SH-SY5Y (cell line): ENCODE measurements around the gene PTGIS.

Experiments
- GATA2 ChIP-seq: IDR thresholded peaks from 2 replicates; pipeline ENCODE4 v1.6.1; 2011; ENCODE audit warnings: mild to moderate bottlenecking, low read depth, low read length
- GATA3 ChIP-seq: IDR thresholded peaks from 2 replicates; pipeline ENCODE4 v1.6.1; 2011; ENCODE audit warnings: low read depth, mild to moderate bottlenecking, low read length, moderate library complexity

PTGIS gene

GRCh38 chr20:49560646-49561045, 7.3 kb downstream of the PTGIS start:
- TF ChIP-seq GATA3 (no peak), GATA2 (no peak)

DNA sequence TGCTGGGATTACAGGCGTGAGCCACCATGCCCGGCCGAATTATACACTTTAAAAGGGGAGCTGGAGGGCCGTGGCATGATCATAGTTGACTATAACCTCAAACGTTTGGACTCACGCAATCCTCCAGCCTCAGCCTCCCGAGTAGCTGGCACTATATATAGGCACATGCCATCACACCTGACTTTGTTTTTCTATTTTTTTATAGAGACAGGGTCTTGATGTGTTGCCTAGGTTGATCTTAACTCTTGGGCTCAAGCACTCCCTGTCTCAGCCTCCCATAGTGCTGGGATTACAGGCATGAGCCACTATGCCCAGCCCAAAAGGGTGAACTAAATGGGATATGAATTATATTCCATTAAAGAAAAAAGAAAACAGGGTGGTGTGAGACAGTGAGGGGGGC, 7.8 kb downstream of the PTGIS start:
- TF ChIP-seq GATA3 = no peak
- TF ChIP-seq GATA2 = no peak

DNA sequence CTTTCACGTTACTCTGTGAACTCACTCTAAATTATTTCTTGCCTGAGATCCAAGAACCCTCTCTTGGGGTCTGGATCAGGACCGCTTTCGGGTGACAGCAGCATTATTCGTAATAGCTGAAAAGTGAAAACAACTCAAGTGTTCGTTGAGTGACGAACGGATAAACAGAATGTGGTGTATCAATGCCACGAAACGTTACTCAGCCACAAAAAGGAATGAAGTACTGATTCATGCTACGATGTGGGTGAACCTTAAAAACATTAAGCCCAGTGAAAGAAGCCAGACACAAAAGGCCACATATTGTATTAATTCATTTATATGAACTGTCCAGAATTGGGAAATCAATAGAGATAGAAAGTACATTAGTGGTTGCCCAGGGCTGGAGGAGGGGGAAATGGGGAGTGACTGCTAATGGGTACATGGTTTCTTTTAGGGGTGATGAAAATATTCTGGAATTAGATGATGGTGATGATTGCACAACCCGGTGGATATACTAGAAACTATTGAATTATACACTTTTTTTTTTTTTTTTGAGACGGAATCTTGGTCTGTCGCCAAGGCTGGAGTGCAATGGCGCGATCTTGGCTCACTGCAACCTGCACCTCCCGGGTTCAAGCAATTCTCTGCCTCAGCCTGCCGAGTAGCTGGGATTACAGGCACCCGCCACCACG, 8.4 kb downstream of the PTGIS start:
- TF ChIP-seq GATA3 (no peak), GATA2 (no peak)

- TF ChIP-seq GATA3 = no peak
- no peak for TF ChIP-seq GATA2
These were observed 9.1 kb downstream of the PTGIS start for GRCh38 chr20:49558826-49559225.

DNA sequence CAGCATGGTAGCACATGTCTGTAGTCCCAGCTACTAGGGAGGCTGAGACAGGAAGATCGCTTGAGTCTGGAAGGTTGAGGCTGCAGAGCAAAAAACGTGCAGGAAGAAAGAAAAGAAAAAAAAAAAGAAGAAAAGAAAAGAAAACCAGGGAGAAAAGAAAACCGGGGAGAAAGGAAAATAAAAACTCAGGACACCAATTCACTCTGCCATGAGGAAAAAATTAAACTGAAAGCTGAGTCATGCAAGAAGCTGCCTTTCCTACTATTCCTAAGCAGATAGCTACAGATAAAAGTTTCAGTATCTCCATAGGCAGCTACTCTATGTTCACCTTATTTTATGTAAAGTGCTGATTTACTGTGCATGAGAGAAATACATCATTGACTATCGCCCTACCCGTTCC, 10.5 kb downstream of the PTGIS start:
- no peak for TF ChIP-seq GATA3
- no peak for TF ChIP-seq GATA2

DNA sequence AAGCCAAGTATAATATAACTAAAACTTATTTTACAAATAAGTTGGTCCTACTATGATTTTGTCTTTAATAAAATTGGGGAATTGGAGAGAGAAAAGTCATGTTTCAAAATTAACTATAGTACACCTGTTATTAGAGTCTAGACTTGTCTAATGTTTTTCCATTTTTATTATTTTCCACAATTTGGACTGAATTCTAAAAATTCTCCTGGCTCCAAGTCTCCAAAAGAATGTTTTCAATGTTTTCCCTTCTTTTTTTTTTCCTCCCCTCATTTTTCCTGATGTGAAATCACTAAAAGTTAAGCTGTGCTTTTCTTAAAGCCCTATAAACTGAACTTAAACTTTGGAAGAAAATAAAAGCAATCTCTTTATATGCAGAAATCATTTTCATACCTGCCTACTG, 11.3 kb downstream of the PTGIS start:
- no peak for TF ChIP-seq GATA3

DNA sequence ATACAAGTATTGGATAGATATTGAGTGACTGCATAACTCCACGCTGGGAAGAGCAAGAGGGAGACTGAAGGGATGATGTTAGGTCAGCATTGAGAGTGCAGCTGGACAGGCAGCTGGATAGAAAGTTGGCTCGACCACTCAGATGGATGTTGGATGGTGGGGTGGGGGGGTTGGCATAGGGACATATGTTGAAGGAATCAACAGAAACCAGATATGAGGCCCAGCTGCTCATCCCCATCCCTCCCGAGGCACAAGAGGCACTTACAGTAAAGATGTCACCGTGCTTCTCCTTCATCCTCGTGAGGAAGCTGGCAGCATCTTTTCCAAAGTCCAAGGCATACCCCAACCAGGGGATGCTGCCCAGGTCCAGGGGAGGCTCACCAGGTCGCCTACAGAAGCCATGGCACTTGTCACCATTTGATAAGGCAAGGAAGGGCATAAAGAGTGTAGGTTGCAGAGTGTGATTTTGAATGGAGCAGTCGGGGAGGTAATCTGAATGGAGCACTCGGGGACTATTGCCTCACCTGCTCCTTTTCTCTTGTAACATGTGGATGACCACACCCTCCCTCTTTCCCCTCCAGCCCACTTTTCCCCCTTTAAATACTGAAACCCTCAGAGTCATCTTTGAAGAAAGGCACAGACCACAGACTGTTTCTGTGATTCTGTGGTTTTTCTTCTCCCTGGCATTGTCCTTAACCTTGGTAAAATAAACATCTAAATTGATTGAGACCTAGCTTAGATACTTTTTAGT, 18.0 kb downstream of the PTGIS start:
- TF ChIP-seq GATA2 (no peak), GATA3 (no peak)

DNA sequence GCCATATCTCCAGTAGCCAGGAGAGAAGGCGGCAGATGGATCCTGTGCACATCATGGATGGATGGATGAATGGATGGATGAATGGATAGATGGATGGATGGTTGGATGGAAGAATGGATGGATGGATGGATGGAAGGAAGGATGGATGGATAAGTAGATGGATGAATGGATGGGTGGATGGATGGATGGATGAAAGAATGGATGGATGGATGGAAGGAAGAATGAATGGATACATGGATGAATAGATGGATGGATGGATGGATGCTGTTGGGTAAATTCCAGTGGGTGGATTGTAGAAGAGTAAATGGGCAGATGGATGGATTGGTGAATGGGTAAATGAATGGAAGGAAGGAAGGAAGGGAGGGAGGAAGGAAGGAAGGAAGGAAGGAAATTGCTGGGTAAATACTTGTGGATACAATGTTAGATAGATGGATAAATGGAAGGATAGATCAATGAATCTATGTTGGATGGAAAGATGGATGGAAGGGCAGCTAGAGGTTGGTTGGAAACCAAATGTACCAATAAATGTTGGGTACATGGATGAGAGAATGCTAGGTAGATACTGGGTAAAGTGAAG, 19.5 kb downstream of the PTGIS start:
- TF ChIP-seq GATA3 = no peak

DNA sequence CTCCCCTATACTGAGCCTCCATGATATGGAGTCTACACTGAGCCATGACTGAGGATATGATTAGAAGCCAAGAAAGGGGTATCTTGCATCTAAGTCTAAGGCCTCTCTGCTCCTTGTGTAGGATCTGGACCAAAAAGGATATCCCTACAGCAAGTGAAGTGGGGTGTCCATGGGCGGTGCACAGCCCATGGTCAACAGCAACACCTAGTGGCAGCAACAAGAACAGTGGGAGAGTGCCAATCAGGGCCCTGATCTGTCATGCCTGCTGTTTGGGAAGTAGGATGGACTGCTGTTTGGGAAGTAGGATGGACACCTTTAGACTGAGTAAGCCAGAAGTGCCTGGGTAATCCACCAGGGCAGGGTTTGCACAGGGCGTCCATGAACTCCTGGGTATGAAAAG, 22.4 kb downstream of the PTGIS start:
- no peak for TF ChIP-seq GATA2
- TF ChIP-seq GATA3 = no peak

DNA sequence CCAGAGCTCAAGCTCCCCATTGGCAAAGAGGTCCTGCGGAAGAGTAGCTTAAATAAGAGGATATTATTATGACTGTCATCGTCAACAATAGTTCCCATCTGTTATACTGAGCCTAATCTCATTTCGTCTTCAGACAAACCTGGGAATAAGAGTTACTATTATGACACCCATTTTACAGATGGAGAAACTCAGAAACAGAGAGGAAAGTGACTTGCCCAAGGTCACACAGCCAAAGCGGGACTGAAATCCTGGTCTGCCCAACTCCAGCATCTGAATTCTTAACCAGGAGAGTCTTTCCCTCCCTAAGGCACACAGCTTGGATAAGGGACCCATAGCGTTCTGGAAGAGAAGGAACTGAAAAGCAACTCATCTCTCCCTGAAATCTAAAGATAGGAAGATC, 23.4 kb downstream of the PTGIS start:
- TF ChIP-seq GATA2 (no peak), GATA3 (no peak)

DNA sequence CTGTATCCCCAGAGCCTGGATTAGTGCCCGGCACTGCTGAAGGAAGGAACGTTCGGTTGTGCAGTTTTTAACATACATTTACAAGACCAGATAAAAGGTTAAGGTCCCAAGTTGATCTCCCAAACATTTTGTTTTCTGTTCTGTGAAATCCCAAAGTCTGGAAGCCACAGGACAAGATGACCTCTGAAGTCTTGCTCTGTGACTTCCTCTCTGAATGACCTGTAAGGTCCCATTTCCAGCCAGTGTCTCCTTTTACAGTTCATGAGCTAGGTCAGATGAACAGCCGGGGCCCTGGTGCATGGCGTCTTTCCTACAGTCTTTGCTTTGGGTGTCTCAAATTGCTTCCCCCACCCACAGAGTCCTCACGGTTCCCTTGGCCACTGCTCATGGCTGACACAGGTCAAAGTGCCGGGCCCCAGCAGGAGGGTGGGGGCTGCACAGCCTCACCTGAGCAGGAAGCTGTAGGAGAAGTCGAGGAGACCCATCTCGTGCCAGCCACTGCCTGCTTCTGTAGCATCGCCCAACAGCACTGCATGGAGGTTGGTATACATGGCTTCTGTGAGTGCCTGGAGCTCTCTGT, 24.0 kb downstream of the PTGIS start:
- TF ChIP-seq GATA3 (no peak), GATA2 (no peak)

- TF ChIP-seq GATA3 (no peak), GATA2 (no peak)
These were observed 24.7 kb downstream of the PTGIS start for GRCh38 chr20:49543071-49543857.

- TF ChIP-seq GATA2 = no peak
- no peak for TF ChIP-seq GATA3
These were observed 25.4 kb downstream of the PTGIS start for GRCh38 chr20:49542514-49542991.

DNA sequence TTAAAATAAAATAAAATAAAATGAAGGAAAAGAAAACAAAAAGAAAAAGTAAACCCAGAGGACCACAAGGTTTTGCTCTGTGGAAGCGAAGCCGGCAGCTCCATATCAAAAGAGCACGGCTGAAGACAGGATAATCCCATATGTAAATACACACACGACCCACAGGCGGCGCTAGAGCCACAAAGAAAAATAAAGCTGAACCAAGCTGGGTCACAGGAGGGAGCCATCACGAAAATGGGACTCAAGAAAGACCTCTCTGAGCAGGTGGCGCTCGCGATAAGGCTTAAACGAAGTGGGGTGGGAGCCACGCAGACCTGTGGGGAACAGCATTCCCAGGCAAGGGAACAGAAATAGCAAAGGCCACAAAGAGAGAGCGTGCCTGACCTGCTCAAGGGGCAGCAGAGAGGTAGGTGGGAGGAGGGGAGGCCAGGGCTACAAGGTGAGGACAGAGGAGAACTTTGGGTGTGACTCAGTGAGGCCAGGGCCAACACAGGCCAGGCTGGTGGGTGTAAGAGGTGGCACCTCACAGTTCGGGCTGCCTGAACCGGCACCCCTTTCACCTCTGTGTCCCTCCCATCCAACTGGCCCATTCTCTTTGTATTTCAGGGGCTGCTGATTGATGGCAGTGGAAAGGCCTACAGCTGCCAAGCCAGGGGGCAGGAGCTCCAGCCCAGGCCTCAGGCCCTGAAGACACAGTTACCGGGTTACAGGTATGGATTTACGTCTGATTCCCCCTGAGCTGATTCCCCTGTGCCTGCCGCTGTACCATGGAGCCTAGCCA, 26.0 kb downstream of the PTGIS start:
- TF ChIP-seq GATA2 (no peak), GATA3 (no peak)
